WERI-Rb-1 (cell line): Measurements from ENCODE around the gene UBE2F.
"Not testable (repeated sequence)": the region's sequence is repeated elsewhere in the genome, so short reads cannot be mapped to it uniquely, and the experiment has no call there.

Experiments used
- DNase-seq: peaks from one replicate; pipeline ENCODE4 v3.0.0-alpha.2; 2020
- H3K27ac ChIP-seq: fragments of 250-450 bp; sonication (Bioruptor Pico); 2 replicates; pipeline ENCODE4 v1.5.1; 2020; ENCODE audit warnings: mild to moderate bottlenecking, moderate library complexity
- H3K27me3 ChIP-seq: fragments of 250-450 bp; sonication (Bioruptor Pico); 2 replicates; pipeline ENCODE4 v1.5.1; 2021; ENCODE audit warnings: mild to moderate bottlenecking, low read depth, moderate library complexity; ENCODE audit not compliant: insufficient read depth, severe bottlenecking
- H3K36me3 ChIP-seq: fragments of 250-450 bp; sonication (Bioruptor Pico); 2 replicates; pipeline ENCODE4 v1.5.1; 2020; ENCODE audit warnings: mild to moderate bottlenecking, moderate library complexity
- H3K4me3 ChIP-seq: 2 replicates; pipeline ENCODE4 v1.5.1; 2011; ENCODE audit warnings: low read depth, mild to moderate bottlenecking, control low read depth, low read length
- H3K9me3 ChIP-seq: fragments of 250-450 bp; sonication (Bioruptor Pico); 2 replicates; pipeline ENCODE4 v1.5.1; 2021; ENCODE audit warnings: mild to moderate bottlenecking, moderate library complexity; ENCODE audit not compliant: severe bottlenecking
- TF ChIP-seq, protein P1 (sequence below): IDR thresholded peaks from 2 replicates; pipeline ENCODE4 v1.5.1; 2011; ENCODE audit warnings: low read depth, mild to moderate bottlenecking, control low read depth, inconsistent platforms, low read length

UBE2F gene

DNA sequence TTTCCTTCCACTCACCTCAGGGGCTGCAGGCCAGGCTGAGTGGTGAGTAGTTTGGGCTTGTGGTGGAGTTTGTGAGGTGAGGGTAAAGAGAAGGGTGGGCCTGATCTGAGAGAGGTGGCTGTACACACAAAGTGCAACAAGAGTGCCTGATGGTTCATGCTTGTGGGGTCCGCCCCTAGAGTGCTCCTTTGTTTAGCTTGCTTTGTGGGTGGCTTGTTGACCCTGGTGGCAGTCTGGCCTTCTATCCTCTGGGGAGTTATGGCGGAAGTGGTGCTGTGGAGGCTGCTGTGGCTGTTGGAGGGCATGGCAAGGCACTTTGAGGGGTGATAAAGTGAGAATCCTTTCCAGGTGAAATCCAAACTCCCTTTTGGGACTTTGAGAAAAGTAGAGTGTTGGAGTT lies 10.6 kb downstream of the UBE2F start:
- H3K27ac ChIP-seq, result no peak overlapping the region
- H3K9me3 ChIP-seq, result no peaks in the 10 kb centered on the region
- TF ChIP-seq, protein P1, sequence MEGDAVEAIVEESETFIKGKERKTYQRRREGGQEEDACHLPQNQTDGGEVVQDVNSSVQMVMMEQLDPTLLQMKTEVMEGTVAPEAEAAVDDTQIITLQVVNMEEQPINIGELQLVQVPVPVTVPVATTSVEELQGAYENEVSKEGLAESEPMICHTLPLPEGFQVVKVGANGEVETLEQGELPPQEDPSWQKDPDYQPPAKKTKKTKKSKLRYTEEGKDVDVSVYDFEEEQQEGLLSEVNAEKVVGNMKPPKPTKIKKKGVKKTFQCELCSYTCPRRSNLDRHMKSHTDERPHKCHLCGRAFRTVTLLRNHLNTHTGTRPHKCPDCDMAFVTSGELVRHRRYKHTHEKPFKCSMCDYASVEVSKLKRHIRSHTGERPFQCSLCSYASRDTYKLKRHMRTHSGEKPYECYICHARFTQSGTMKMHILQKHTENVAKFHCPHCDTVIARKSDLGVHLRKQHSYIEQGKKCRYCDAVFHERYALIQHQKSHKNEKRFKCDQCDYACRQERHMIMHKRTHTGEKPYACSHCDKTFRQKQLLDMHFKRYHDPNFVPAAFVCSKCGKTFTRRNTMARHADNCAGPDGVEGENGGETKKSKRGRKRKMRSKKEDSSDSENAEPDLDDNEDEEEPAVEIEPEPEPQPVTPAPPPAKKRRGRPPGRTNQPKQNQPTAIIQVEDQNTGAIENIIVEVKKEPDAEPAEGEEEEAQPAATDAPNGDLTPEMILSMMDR, result no peak
- DNase-seq, result no peak
- H3K27me3 ChIP-seq, result no peaks in the 10 kb centered on the region
- no peak overlapping the region for H3K4me3 ChIP-seq
- peaks cover 14% of the 10 kb centered on the region for H3K36me3 ChIP-seq

DNA sequence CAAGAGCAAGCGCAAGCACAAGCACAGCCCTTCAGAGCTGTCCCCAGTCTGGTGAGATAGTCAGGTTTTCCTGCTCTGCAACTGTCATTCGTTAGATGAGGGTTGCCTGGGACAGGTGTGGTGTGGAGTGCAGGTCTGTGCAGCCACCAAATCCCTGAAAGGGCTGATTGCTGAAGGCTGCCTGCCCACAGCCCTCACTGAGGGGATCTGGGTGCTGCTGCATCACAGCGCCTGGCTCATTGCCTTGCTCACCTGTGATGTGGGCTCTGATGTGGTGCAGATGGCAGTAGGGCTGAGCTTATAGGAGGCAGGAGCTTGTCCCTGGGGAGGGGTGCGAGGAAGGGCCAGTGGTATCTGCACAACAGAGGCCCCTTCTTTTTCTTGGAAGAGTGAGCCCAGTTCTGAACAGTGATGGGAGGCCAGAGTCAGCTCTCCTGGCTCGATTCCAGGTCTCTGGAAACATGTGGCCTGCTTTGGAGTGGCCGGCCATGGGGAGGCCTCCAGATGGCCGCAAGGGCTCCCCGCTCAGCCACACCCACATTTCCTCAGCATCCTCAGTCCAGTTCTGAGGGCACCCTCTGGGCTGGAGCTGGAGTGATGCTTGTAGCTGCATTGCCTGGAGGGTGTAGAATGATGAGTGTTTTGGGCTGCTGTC lies 11.4 kb downstream of the UBE2F start:
- H3K36me3 ChIP-seq, result peaks cover 14% of the 10 kb centered on the region

DNA sequence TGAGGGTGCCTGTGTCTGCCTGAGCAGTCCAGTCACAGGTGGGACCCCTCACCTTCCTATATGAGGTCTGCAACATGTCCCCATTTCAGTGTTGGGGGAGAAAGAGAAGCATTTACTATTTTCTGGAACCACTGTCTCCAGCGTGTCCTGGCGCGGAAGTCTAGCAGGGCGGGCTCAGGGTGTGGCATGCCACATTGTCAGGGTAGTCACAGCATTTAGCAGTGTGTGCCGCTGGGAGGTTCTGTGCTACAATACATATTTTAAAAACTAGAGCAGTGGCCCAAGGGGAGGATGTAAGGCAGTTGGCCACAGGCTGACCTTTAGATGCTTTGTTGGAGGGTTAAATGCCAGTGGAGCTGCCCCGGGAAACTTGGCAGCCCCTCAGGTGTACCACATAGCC lies 12.5 kb downstream of the UBE2F start:
- Histone ChIP-seq H3K9me3 (no peaks in the 10 kb centered on the region), H3K27me3 (no peaks in the 10 kb centered on the region), H3K4me3 (no peak overlapping the region), H3K36me3 (peaks cover 14% of the 10 kb centered on the region), H3K27ac (no peak overlapping the region)
- TF ChIP-seq, protein P1, result no peak
- no peak for DNase-seq

More for the DNA sequence above, 11.4 kb downstream of the UBE2F start:
- DNase-seq, result no peak
- TF ChIP-seq, protein P1, result no peak
- Histone ChIP-seq H3K4me3 (no peak overlapping the region), H3K27me3 (no peaks in the 10 kb centered on the region), H3K9me3 (no peaks in the 10 kb centered on the region), H3K27ac (no peak overlapping the region)

- TF ChIP-seq, protein P1, result no peak
- Histone ChIP-seq H3K27me3 (no peaks in the 10 kb centered on the region), H3K4me3 (no peak overlapping the region), H3K9me3 (no peaks in the 10 kb centered on the region), H3K36me3 (peaks cover 14% of the 10 kb centered on the region), H3K27ac (no peak overlapping the region)
- DNase-seq, result no peak
Observed at GRCh38 chr2:237980087-237980486, 13.3 kb downstream of the UBE2F start.

- TF ChIP-seq, protein P1, result no peak
- H3K9me3 ChIP-seq, result peaks cover 5% of the 10 kb centered on the region
- no peak for DNase-seq
- H3K27ac ChIP-seq, result no peak overlapping the region
- H3K36me3 ChIP-seq, result peaks cover 14% of the 10 kb centered on the region
- no peaks in the 10 kb centered on the region for H3K27me3 ChIP-seq
- H3K4me3 ChIP-seq, result no peak overlapping the region
Observed at GRCh38 chr2:237980751-237981150, 13.9 kb downstream of the UBE2F start.

- H3K36me3 ChIP-seq, H3K9me3 ChIP-seq, H3K27ac ChIP-seq, DNase-seq, H3K27me3 ChIP-seq, H3K4me3 ChIP-seq: not testable (repeated sequence)
Observed at GRCh38 chr2:237981621-237982020, 14.8 kb downstream of the UBE2F start.
